Spinal cord (tissue), 10 donors: ENCODE data around the gene SMC5. TPM values are rescaled to one million over a fixed set of nuclear protein-coding genes. Genes with fewer than 3 reads are reported as not detected.
"Not testable (repeated sequence)": the region's sequence is repeated elsewhere in the genome, so short reads cannot be mapped to it uniquely, and the experiment has no call there.

Source experiments
- DNase-seq, 6 donors: peaks; one replicate each; pipeline versions ENCODE4 v3.0.0 to v3.0.0-alpha.2; 2013 to 2015; ENCODE audit warnings: low spot score in 6 of 6, low read depth in 4 of 6
- H3K27ac ChIP-seq: one replicate; pipeline ENCODE4 v1.5.1; 2013; ENCODE audit warnings: low read depth, low read length, control low read depth
- H3K27me3 ChIP-seq: one replicate; pipeline ENCODE4 v1.6.1; 2013; ENCODE audit warnings: low read length; ENCODE audit not compliant: control insufficient read depth, insufficient read depth
- H3K36me3 ChIP-seq: one replicate; pipeline ENCODE4 v1.6.1; 2013; ENCODE audit warnings: low read length; ENCODE audit not compliant: control insufficient read depth, insufficient read depth
- H3K4me1 ChIP-seq: one replicate; pipeline ENCODE4 v1.6.1; 2013; ENCODE audit warnings: low read length; ENCODE audit not compliant: control insufficient read depth, insufficient read depth
- H3K4me3 ChIP-seq: one replicate; pipeline ENCODE4 v1.5.1; 2013; ENCODE audit warnings: low read depth, low read length, control low read depth
- H3K9me3 ChIP-seq: one replicate; pipeline ENCODE4 v1.6.1; 2013; ENCODE audit warnings: low read length; ENCODE audit not compliant: control insufficient read depth, insufficient read depth
- WGBS: methylation state at CpG from one replicate; pipeline ENCODE4 v1.1.5; 2013; ENCODE audit warnings: missing lambda C conversion rate; ENCODE audit not compliant: insufficient coverage; 5-methylcytosine and 5-hydroxymethylcytosine counted together
- polyA plus RNA-seq, 2 donors: library from polyadenylated mRNA; unstranded; fragments of 120-200 nt; gene quantifications; one replicate each; pipeline ENCODE4 v1.2.1, GENCODE V29; 2013; ENCODE audit not compliant: insufficient read length in 2 of 2
- total RNA-seq, 2 donors: library from RNA; depleted of rRNA in 1 of 2; stranded (reverse); fragments of 120-200 nt in 1 of 2; fragments of >200 nt in 1 of 2; gene quantifications; one replicate each; pipeline versions ENCODE4 v1.2.3 to v1.2.4, GENCODE V29; 2013 to 2014
- donor health status: healthy.

Gene SMC5
- total and polyA plus RNA-seq, 4 donors = 24.2 to 39.5 (median 31.9) TPM

DNA sequence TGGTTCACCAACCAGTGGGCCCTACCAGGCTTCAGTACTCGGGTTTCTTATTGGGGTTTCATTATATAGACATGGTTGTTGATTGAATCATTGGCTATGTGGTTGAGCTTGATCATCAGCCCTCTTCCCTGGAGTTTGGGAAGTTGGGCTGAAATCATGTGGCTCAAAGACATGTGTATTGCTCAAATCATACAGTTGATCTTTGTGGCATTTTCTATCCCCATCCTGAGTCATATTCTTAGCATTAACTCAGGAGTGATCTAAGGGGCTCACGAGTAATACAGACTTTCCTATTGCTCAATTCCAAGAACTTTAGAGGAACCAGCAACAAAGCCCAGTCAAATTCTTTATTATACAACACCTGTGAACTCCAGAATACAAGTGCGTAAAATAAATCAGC, 66.2 kb downstream of the SMC5 start:
- no peak for DNase-seq
- WGBS = 100% methylated on average over 1 of the region's 3 CpGs
- H3K9me3 ChIP-seq = peaks cover 7% of the 10 kb centered on the region
- H3K27ac ChIP-seq = no peak overlapping the region
- no peaks in the 10 kb centered on the region for H3K27me3 ChIP-seq
- H3K4me3 ChIP-seq = no peak overlapping the region
- no peaks in the 10 kb centered on the region for H3K4me1 ChIP-seq
- H3K36me3 ChIP-seq = peaks cover 27% of the 10 kb centered on the region

DNA sequence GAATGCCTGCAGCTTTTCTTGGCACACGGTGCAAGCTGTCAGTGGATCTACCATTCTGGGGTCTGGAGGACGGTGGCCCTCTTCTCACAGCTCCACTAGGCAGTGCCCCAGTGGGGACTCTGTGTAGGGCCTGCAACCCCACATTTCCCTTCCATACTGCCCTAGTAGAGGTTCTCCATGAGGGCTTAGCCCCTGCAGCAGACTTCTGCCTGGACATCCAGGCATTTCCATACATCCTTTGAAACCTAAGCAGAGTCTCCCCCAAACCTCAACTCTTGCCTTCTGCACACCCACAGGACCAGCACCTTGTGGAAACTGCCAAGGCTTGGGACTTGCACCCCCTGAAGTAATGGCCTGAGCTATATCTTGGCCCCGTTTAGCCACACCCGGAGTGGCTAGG, 69.8 kb downstream of the SMC5 start:
- not testable (repeated sequence) for H3K4me3 ChIP-seq
- WGBS = 100% methylated on average over 3 of the region's 4 CpGs

DNA sequence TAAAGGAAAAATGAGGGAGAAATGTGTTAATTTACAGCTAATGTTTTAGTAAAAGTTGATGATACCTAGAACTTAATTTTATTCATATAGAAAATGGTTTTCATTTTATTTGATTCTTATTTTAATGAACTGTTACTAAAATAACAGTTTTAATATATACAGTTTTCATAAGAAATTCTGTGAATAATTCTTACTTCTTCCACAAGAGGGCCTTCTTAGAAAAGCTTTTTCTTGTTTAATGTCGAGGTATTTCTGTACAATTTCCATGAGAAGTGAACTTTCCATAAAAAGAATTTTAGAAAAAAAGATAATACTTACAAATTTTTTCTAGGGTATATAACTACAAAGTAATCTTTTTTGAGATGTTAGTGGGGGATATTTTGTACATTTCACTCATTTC, 81.8 kb downstream of the SMC5 start:
- no peak overlapping the region for H3K27ac ChIP-seq
- H3K9me3 ChIP-seq = no peaks in the 10 kb centered on the region
- no CpG with 5 or more reads among the region's 1 CpG for WGBS
- H3K36me3 ChIP-seq = no peaks in the 10 kb centered on the region
- peak in 5 of 6 donors; percentile 7 to 72 (median 19) for DNase-seq
- no peaks in the 10 kb centered on the region for H3K27me3 ChIP-seq
- no peak overlapping the region for H3K4me3 ChIP-seq
- H3K4me1 ChIP-seq = no peaks in the 10 kb centered on the region

More for the DNA sequence above, 69.8 kb downstream of the SMC5 start:
- H3K9me3 ChIP-seq, H3K27ac ChIP-seq, H3K4me1 ChIP-seq, H3K27me3 ChIP-seq, DNase-seq: not testable (repeated sequence)
- H3K36me3 ChIP-seq = peaks cover 24% of the 10 kb centered on the region

DNA sequence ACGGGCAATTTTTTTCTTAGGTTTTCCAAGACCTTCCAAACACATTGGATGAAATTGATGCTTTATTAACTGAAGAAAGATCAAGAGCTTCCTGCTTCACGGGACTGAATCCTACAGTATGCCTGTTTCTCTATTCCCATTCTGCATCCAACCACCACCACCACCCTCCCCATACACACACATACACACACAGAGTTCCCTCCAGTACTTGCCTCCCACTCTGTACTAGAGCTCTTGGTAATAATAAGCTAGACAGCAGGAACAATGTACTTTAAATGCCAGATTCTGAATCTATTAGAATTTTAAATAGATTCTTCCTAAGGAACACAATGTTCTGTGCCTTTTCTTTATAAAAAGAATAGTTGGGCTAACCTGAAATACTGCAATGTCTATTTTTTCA, 88.3 kb downstream of the SMC5 start:
- Histone ChIP-seq H3K4me1 (no peaks in the 10 kb centered on the region), H3K27me3 (no peaks in the 10 kb centered on the region), H3K9me3 (no peaks in the 10 kb centered on the region), H3K4me3 (no peak overlapping the region), H3K27ac (no peak overlapping the region), H3K36me3 (peaks cover 17% of the 10 kb centered on the region)
- DNase-seq = no peak
- WGBS = 60% methylated on average over 1 of the region's 2 CpGs

DNA sequence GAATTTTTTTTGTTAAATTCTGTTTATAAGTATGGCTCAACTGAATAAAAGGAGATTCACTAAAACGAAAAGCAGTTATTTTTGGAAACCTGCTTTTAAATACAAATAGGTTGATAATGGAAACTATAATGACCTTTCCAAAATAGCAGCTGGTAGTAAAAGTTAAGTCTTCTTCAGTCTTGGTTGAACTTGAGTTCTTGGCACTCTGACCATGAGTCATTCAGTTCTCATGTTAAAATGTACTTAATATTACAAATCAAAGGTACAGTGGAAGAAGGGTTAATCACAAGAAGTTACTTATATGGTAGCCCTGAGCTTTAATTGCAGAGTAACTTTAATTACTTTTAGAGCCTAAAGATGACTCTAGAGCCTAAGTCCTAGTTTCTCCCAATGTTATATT, 93.6 kb downstream of the SMC5 start:
- WGBS = no CpG with 5 or more reads among the region's 1 CpG

DNA sequence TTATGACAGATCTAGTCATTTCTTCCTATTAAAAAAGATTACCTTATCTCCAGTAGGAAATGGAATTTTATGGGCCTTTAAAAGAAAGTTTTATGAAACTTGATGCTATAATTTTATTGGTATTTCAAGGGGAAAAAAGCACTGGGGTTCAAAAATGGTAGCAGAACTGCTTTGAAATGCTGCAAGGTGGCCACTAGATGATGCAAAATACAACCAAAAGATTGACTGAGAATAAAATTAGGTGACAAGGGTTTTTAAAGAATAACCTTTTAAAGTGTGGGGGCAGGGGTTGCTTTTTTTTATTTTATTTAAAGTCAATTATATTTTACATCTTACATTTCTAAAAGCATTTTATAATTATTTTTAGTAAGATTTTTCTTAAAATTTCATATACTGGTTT, 94.0 kb downstream of the SMC5 start:
- H3K27ac ChIP-seq = no peak overlapping the region
- H3K27me3 ChIP-seq = no peaks in the 10 kb centered on the region
- DNase-seq = peak in 2 of 6 donors; percentile 32 to 48

More for the DNA sequence above, 93.6 kb downstream of the SMC5 start:
- Histone ChIP-seq H3K27ac (no peak overlapping the region), H3K36me3 (peaks cover 15% of the 10 kb centered on the region), H3K27me3 (no peaks in the 10 kb centered on the region), H3K4me1 (no peaks in the 10 kb centered on the region), H3K9me3 (no peaks in the 10 kb centered on the region), H3K4me3 (no peak overlapping the region)
- no peak for DNase-seq

DNA sequence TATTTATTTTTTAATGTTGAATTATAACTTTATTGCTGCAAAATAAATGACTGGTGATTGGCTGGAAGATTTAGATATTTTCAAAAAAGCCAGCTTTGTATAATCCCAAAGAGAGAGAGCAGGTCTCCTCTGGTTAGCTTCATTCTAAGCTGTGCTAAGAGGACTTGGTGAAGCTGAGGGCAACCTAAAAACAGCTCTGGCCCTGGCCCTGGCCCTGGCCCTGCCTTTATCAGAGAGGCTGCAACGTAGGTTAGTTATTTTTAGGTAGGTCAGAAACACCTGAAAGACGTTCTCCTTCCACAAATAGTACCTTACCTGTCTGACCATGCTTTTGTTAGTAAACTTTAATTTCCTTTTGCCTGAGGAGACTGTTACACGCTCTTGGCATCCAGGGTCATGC, 97.0 kb downstream of the SMC5 start:
- no peaks in the 10 kb centered on the region for H3K9me3 ChIP-seq
- H3K4me3 ChIP-seq = no peak overlapping the region
- H3K27ac ChIP-seq = no peak overlapping the region
- WGBS = 100% methylated on average over 1 of the region's 3 CpGs
- no peaks in the 10 kb centered on the region for H3K4me1 ChIP-seq
- no peaks in the 10 kb centered on the region for H3K27me3 ChIP-seq
- peaks cover 3% of the 10 kb centered on the region for H3K36me3 ChIP-seq
- DNase-seq = no peak

More for the DNA sequence above, 94.0 kb downstream of the SMC5 start:
- H3K36me3 ChIP-seq = peaks cover 15% of the 10 kb centered on the region
- H3K4me3 ChIP-seq = no peak overlapping the region
- H3K9me3 ChIP-seq = no peaks in the 10 kb centered on the region
- no peaks in the 10 kb centered on the region for H3K4me1 ChIP-seq

DNA sequence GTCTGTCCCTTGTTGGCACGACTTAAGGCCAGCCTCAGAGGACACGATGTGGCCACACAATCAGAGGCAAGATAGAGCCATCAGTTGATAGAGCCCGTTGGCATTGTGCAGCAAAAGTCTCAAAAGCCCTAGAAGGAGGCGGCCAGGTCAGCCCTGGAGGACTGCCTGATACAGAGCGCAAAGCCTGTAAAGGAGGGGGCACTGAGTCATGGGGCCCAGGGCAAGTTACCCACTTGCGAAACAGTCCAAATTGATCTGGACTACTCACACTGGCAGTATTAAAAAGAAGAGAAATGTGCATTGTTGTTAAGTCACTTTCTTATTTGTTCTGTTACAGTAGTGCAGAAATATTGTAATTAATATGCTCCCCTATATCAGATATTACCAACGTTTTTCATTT, 104.2 kb downstream of the SMC5 start:
- DNase-seq = no peak
- Histone ChIP-seq H3K4me3 (no peak overlapping the region), H3K27ac (no peak overlapping the region), H3K27me3 (no peaks in the 10 kb centered on the region), H3K36me3 (no peaks in the 10 kb centered on the region), H3K9me3 (no peaks in the 10 kb centered on the region), H3K4me1 (no peaks in the 10 kb centered on the region)
- 92% methylated on average over 5 of the region's 7 CpGs for WGBS

DNA sequence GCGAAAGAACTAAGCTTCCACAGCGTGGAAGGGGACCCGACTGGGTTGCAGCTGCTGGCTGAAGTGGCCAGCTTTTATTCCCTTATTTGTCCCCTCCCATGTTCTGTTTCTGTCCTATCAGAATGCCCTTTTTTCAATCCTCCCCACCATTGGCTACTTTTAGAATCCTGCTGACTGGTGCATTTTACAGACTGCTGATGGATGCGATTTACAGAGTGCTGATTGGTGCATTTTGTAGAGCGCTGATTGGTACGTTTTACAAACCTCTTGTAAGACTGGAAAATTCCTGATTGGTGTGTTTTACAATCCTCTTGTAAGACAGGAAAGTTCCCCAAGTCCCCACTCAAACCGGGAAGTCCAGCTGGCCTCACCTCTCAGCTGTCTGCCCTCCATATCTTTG, 105.0 kb downstream of the SMC5 start:
- no peaks in the 10 kb centered on the region for H3K27me3 ChIP-seq
- DNase-seq = no peak
- H3K36me3 ChIP-seq = no peaks in the 10 kb centered on the region
- no peaks in the 10 kb centered on the region for H3K4me1 ChIP-seq
- H3K27ac ChIP-seq = no peak overlapping the region
- 100% methylated on average over 3 of the region's 7 CpGs for WGBS
- no peak overlapping the region for H3K4me3 ChIP-seq
- H3K9me3 ChIP-seq = no peaks in the 10 kb centered on the region

DNA sequence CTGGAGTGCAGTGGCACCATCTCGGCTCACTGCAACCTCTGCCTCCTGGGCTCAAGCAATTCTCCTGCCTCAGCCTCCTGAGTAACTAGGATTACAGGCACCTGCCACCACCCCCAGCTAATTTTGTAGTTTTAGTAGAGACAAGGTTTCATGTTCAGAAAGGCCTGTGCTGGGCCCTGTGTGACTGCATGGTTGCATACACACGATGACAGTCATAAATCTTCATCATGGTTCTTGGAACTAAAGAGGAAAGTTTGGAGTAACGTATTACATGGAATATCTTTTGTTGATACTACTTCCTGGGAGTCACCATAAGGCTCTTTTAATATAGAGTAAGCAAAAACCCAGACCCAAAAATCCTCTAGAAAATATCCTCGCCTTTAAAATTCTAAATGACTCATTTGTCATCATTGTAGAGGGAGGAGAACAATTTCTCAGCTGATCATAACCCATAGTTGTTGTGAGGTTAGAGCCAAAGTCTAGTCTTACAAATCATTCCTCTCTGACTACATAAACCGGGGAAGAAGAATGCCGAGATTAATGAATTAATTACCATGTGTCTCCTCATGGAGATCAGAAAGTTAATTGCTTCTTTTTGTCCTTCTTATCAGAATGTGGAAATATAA, 108.6 kb downstream of the SMC5 start:
- no peaks in the 10 kb centered on the region for H3K4me1 ChIP-seq
- DNase-seq = no peak
- no CpG with 5 or more reads among the region's 6 CpGs for WGBS
- no peak overlapping the region for H3K27ac ChIP-seq
- H3K36me3 ChIP-seq = no peaks in the 10 kb centered on the region
- H3K27me3 ChIP-seq = no peaks in the 10 kb centered on the region
- no peak overlapping the region for H3K4me3 ChIP-seq
- no peaks in the 10 kb centered on the region for H3K9me3 ChIP-seq
